ENCODE measurements around the gene INSRR. TPM values are rescaled to one million over a fixed set of nuclear protein-coding genes. Genes with fewer than 3 reads are reported as not detected.

The INSRR gene
- total and polyA plus RNA-seq, 2 of the 8 experiments (the other 6 are each of a cell fraction or from before 2014, with no cell fraction given) = 0.02 TPM; not detected in 1

- no peak overlapping the region for H3K56ac ChIP-seq (replicated peaks; ENCODE audit: insufficient read length, low read depth, low read length)
- peaks cover 1 to 7% of the 10 kb centered on the region in 2 experiments for H4K20me1 ChIP-seq (replicated peaks in 1 of 2; ENCODE audit: control insufficient read depth in 1 of 2, insufficient read depth in 2 of 2, low read length in 2 of 2)
- TF ChIP-seq HDAC2 (IDR thresholded peaks at IDR 0.05; ENCODE audit: borderline replicate concordance in 1 of 2, low read depth in 2 of 2, low read length in 2 of 2) (0 out of 4 replicates have a peak, but pooled peaks of 1 of the 2 experiments have one; percentile 58), KDM1A (IDR thresholded peaks at IDR 0.05; ENCODE audit: borderline replicate concordance, low read length) (peak; percentile 79; the same call in 1 of the 2 replicates), BACH1 (IDR thresholded peaks at IDR 0.05; ENCODE audit: low read length) (no peak)
- FAIRE-seq (no peak), DNase-seq (ENCODE audit: low read depth in 1 of 2, low spot score in 2 of 2) (no peak)
- POLR2A ChIA-PET (ENCODE audit: partially characterized antibody) = interaction anchor here (1.1 to 1.4 kb wide), 3 partner anchors 8 to 14 kb away, joined by 3 read pairs; no protein-coding TSS in a partner anchor
- no peaks in the 10 kb centered on the region for H3K9me3 ChIP-seq (ENCODE audit: insufficient read depth in 2 of 2, low read depth in 1 of 2, low read length in 1 of 2)
- CTCF ChIA-PET (ENCODE audit: partially characterized antibody) = interaction anchor here (0.6 to 25.2 kb wide), 8 partner anchors 8 to 175 kb away, joined by 3 to 719 read pairs (median 4); partner anchors contain the start of gene PEAR1
- peaks cover 26 to 45% (median 38%) of the 10 kb centered on the region in 4 experiments for H3K27me3 ChIP-seq (replicated peaks in 1 of 4; ENCODE audit: control insufficient read depth in 3 of 4, extremely low read depth in 1 of 4, insufficient read depth in 3 of 4, low read length in 3 of 4)
- no peak overlapping the region for H2BK120ac ChIP-seq (replicated peaks; ENCODE audit: low read depth, low read length)
- no peak overlapping the region for H3K4ac ChIP-seq (replicated peaks; ENCODE audit: insufficient read length, low read depth, low read length)
- no peak overlapping the region for H3K9ac ChIP-seq (replicated peaks in 1 of 4; ENCODE audit: extremely low read depth in 1 of 4, low read depth in 3 of 4, low read length in 3 of 4)
- H4K91ac ChIP-seq (replicated peaks; ENCODE audit: insufficient read length, low read length) = no peak overlapping the region
- H3K4me2 ChIP-seq (ENCODE audit: insufficient read depth in 1 of 2, low read depth in 2 of 2, low read length in 2 of 2) = no peak overlapping the region
- peak overlapping the region; percentile 72; the same call in 1 of the 2 replicates for H2BK15ac ChIP-seq (ENCODE audit: low read length)
- no peak overlapping the region for H2BK20ac ChIP-seq (ENCODE audit: low read length)
- 80% methylated on average over 4 of the region's 4 CpGs; no CpG with 5 or more reads in 1 of the 2 experiments for WGBS, 2 experiments (ENCODE audit: extremely low coverage in 1 of 2, insufficient coverage in 1 of 2, insufficient read length in 1 of 2, insufficient replicate concordance in 2 of 2, low coverage in 1 of 2, low lambda C conversion rate in 2 of 2, missing lambda C conversion rate in 1 of 2)
- no peak overlapping the region for H3K14ac ChIP-seq (ENCODE audit: insufficient read length)
- H2AK5ac ChIP-seq (ENCODE audit: low read depth, low read length) = no peak overlapping the region
- H3K4me3 ChIP-seq (ENCODE audit: extremely low read depth in 1 of 4, insufficient read depth in 2 of 4, low read depth in 3 of 4, low read length in 4 of 4) = no peak overlapping the region
- no peak overlapping the region for H2BK5ac ChIP-seq (ENCODE audit: low read depth, low read length)
- H3K18ac ChIP-seq (ENCODE audit: extremely low read depth, low read length) = no peak overlapping the region
- peaks cover 0 to 14% (median 10%) of the 10 kb centered on the region in 4 experiments; a peak in 5 of 7 replicates for H3K4me1 ChIP-seq (replicated peaks in 1 of 4; ENCODE audit: control insufficient read depth in 3 of 4, insufficient read depth in 4 of 4, low read length in 3 of 4)
- no peaks in the 10 kb centered on the region for H3K79me1 ChIP-seq (ENCODE audit: low read depth, low read length)
- no peak overlapping the region for H3K23ac ChIP-seq (ENCODE audit: insufficient read length)
- H2AFZ ChIP-seq (ENCODE audit: low read length) = no peak overlapping the region
- H3K23me2 ChIP-seq (ENCODE audit: low read depth, low read length) = peaks cover 2% of the 10 kb centered on the region; the same call in 1 of the 2 replicates
- H3K36me3 ChIP-seq (ENCODE audit: control insufficient read depth in 2 of 4, insufficient read depth in 4 of 4, low read length in 3 of 4) = peaks cover 0 to 2% (median 0%) of the 10 kb centered on the region in 4 experiments; a peak in 1 of 8 replicates
- H4K8ac ChIP-seq (ENCODE audit: extremely low read depth, insufficient read depth, low read length) = no peak overlapping the region
- no peak overlapping the region for H3K27ac ChIP-seq (ENCODE audit: low read depth, low read length)
- H2BK12ac ChIP-seq (ENCODE audit: low read depth, low read length) = no peak overlapping the region
- no peak overlapping the region for H4K5ac ChIP-seq (ENCODE audit: insufficient read length, low read depth, low read length)
- H3K79me2 ChIP-seq (ENCODE audit: control insufficient read depth in 1 of 2, insufficient read depth in 2 of 2, low read length in 2 of 2) = no peaks in the 10 kb centered on the region
These were observed 6.9 kb upstream of the INSRR start for GRCh38 chr1:156865865-156866248.
